NT2/D1 (cell line): Measurements from ENCODE around the gene IL4R.
"Not testable (repeated sequence)": the region's sequence is repeated elsewhere in the genome, so short reads cannot be mapped to it uniquely, and the experiment has no call there.

Source experiments
- DNase-seq: peaks from one replicate; pipeline ENCODE4 v3.0.0-alpha.2; 2011; ENCODE audit warnings: low read depth, low spot score
- H3K27me3 ChIP-seq: 2 replicates; pipeline ENCODE4 v1.6.0; 2011; ENCODE audit warnings: mild to moderate bottlenecking; ENCODE audit not compliant: insufficient read length, insufficient read depth
- H3K36me3 ChIP-seq: 2 replicates; pipeline ENCODE4 v1.6.1; 2011; ENCODE audit warnings: mild to moderate bottlenecking, low read length, mixed read lengths; ENCODE audit not compliant: insufficient read depth, insufficient read length
- H3K4me1 ChIP-seq: 2 replicates; pipeline ENCODE4 v1.5.1; 2011; ENCODE audit not compliant: insufficient read depth, insufficient read length
- H3K4me3 ChIP-seq: 2 replicates; pipeline ENCODE4 v1.5.1; 2011; ENCODE audit warnings: low read depth; ENCODE audit not compliant: insufficient read length
- H3K9ac ChIP-seq: 2 replicates; pipeline ENCODE4 v1.6.0; 2011; ENCODE audit warnings: low read depth; ENCODE audit not compliant: insufficient read length
- H3K9me3 ChIP-seq: 2 replicates; pipeline ENCODE4 v1.5.1; 2011; ENCODE audit warnings: mild to moderate bottlenecking, low read length; ENCODE audit not compliant: insufficient read depth
- SUZ12 ChIP-seq: IDR thresholded peaks from 2 replicates; pipeline ENCODE4 v1.6.1; 2011; ENCODE audit not compliant: insufficient read length, insufficient read depth; ENCODE audit errors: extremely low read depth
- YY1 ChIP-seq: IDR thresholded peaks from 2 replicates; pipeline ENCODE4 v1.6.1; 2011; ENCODE audit not compliant: insufficient read length, insufficient read depth
- ZNF274 ChIP-seq: IDR thresholded peaks from 2 replicates; pipeline ENCODE4 v1.6.1; 2011; ENCODE audit warnings: mild to moderate bottlenecking, low read depth, low read length

The IL4R gene

DNA sequence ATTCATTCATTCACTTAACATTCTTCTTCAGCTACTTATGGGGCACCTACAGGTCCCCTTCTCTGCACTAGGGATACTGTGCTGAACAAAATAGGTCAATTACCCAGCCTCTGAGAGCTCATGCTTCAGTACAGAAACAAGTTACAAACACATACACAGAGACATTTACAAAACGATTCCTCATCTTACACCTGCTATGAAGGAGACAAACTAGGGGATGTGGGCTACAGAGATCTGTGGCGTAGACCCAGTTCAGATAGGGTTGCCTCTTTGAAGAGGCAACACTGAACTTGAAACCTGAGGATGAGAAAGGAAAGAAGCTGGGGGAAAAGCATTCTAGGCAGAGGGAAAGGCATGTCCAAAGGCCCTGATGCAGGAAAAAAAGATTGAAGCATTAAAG is 93.4 kb downstream of the IL4R start:
- H3K4me1 ChIP-seq = peaks cover 5% of the 10 kb centered on the region
- no peak for DNase-seq
- no peaks in the 10 kb centered on the region for H3K36me3 ChIP-seq
- H3K4me3 ChIP-seq = no peak overlapping the region
- no peak overlapping the region for H3K9ac ChIP-seq
- no peaks in the 10 kb centered on the region; the same call in 1 of the 2 replicates for H3K9me3 ChIP-seq
- TF ChIP-seq YY1 = no peak
- TF ChIP-seq ZNF274 = no peak
- no peak for TF ChIP-seq SUZ12
- H3K27me3 ChIP-seq = no peaks in the 10 kb centered on the region

GRCh38 chr16:27408012-27408601 is 94.3 kb downstream of the IL4R start:
- H3K36me3 ChIP-seq = no peaks in the 10 kb centered on the region
- no peaks in the 10 kb centered on the region for H3K4me1 ChIP-seq
- no peak for DNase-seq
- H3K4me3 ChIP-seq = no peak overlapping the region
- no peaks in the 10 kb centered on the region; the same call in 1 of the 2 replicates for H3K9me3 ChIP-seq
- TF ChIP-seq YY1 (no peak), SUZ12 (no peak), ZNF274 (no peak)
- H3K9ac ChIP-seq = no peak overlapping the region
- no peaks in the 10 kb centered on the region for H3K27me3 ChIP-seq

DNA sequence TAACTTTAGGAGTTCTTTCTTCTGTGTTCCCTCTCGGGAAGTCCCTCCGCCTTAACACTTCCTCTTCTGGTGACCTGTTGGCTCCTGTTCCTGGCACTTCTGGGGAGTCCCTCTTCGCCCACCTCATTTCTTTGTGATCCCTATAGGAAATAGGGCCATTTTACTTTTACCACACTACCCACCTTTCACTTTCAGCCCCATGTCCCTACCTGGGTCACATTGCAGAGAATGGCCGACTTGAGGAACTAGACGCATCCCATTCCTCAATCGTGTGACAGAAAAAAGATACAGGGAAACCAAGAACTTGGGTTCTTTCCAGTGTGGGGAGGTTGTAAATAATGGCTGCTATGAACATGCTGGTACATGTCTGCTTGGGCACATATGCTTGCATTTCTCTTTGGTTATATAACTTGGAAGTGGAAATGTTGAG is 94.8 kb downstream of the IL4R start:
- no peak overlapping the region for H3K9ac ChIP-seq
- DNase-seq = no peak
- H3K9me3 ChIP-seq = no peaks in the 10 kb centered on the region; the same call in 1 of the 2 replicates
- no peak overlapping the region for H3K4me3 ChIP-seq
- TF ChIP-seq SUZ12 (no peak), ZNF274 (no peak), YY1 (no peak)
- no peaks in the 10 kb centered on the region for H3K4me1 ChIP-seq
- H3K36me3 ChIP-seq = no peaks in the 10 kb centered on the region
- H3K27me3 ChIP-seq = no peaks in the 10 kb centered on the region

DNA sequence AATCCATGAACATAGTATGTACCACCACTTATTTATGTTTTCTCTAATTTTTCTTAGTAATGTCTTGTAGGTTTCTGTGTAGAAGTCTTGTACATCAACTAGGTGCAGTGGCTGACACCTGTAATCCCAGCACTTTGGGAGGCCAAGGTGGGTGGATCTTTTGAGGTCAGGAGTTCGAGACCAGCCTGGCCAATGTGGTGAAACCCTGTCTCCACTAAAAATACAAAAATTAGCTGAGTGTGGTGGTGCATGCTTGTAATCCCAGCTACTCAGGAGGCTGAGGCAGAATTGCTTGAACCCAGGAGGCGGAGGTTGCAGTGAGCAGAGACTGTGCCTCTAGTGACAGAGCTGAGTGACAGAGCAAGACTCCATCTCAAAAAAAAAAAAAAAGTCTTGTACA is 96.2 kb downstream of the IL4R start:
- not testable (repeated sequence) for H3K9ac ChIP-seq, H3K4me1 ChIP-seq, H3K4me3 ChIP-seq, H3K27me3 ChIP-seq, H3K9me3 ChIP-seq, DNase-seq, H3K36me3 ChIP-seq

GRCh38 chr16:27410761-27411160 is 97.0 kb downstream of the IL4R start:
- Histone ChIP-seq H3K9ac (no peak overlapping the region), H3K27me3 (no peaks in the 10 kb centered on the region), H3K4me1 (no peaks in the 10 kb centered on the region), H3K36me3 (no peaks in the 10 kb centered on the region), H3K4me3 (no peak overlapping the region), H3K9me3 (no peaks in the 10 kb centered on the region; the same call in 1 of the 2 replicates)
- no peak for TF ChIP-seq SUZ12
- no peak for TF ChIP-seq ZNF274
- TF ChIP-seq YY1 = no peak
- DNase-seq = no peak

GRCh38 chr16:27413956-27414355 is 100.2 kb downstream of the IL4R start:
- H3K4me1 ChIP-seq = no peaks in the 10 kb centered on the region
- no peaks in the 10 kb centered on the region; the same call in 1 of the 2 replicates for H3K9me3 ChIP-seq
- no peak overlapping the region for H3K4me3 ChIP-seq
- no peak overlapping the region for H3K9ac ChIP-seq
- TF ChIP-seq YY1 = no peak
- TF ChIP-seq SUZ12 = no peak
- no peak for TF ChIP-seq ZNF274
- no peaks in the 10 kb centered on the region for H3K36me3 ChIP-seq
- DNase-seq = no peak
- no peaks in the 10 kb centered on the region for H3K27me3 ChIP-seq
